ENCODE data around the gene SPRR1A. TPM values are rescaled to one million over a fixed set of nuclear protein-coding genes. Genes with fewer than 3 reads are reported as not detected.

The SPRR1A gene, protein sequence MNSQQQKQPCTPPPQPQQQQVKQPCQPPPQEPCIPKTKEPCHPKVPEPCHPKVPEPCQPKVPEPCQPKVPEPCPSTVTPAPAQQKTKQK
- not detected for total RNA-seq

GRCh38 chr1:152983743-152984142, at the start of gene SPRR1A:
Gene SPRR1A, plus strand, starts transcription at chr1:152984081. Its CDS starts 1,150 bp downstream, at chr1:152985231.
- no peak for ATAC-seq
- H3K27me3 ChIP-seq = no peaks in the 10 kb centered on the region
- no peak within 1 kb of the TSS for H3K4me3 ChIP-seq
- no peak within 1 kb of the TSS for H3K27ac ChIP-seq
- no peaks in the 10 kb centered on the region for H3K4me1 ChIP-seq
- WGBS, 2 donors (ENCODE audit: low coverage in 1 of 2) = 65 to 100% methylated on average over 1 to 3 of the region's 3 CpGs
- no peaks in the 10 kb centered on the region for H3K36me3 ChIP-seq
- no peaks in the 10 kb centered on the region for H3K9me3 ChIP-seq
- TF ChIP-seq EP300 (IDR thresholded peaks at IDR 0.05) (no peak), POLR2AphosphoS5 (IDR thresholded peaks at IDR 0.05) (no peak), POLR2A (IDR thresholded peaks at IDR 0.05) (no peak)
- TF ChIP-seq, protein P1, sequence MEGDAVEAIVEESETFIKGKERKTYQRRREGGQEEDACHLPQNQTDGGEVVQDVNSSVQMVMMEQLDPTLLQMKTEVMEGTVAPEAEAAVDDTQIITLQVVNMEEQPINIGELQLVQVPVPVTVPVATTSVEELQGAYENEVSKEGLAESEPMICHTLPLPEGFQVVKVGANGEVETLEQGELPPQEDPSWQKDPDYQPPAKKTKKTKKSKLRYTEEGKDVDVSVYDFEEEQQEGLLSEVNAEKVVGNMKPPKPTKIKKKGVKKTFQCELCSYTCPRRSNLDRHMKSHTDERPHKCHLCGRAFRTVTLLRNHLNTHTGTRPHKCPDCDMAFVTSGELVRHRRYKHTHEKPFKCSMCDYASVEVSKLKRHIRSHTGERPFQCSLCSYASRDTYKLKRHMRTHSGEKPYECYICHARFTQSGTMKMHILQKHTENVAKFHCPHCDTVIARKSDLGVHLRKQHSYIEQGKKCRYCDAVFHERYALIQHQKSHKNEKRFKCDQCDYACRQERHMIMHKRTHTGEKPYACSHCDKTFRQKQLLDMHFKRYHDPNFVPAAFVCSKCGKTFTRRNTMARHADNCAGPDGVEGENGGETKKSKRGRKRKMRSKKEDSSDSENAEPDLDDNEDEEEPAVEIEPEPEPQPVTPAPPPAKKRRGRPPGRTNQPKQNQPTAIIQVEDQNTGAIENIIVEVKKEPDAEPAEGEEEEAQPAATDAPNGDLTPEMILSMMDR (IDR thresholded peaks at IDR 0.05) = no peak

GRCh38 chr1:152940614-152941013, 43.3 kb upstream of the SPRR1A start:
- 92% methylated on average over 1 of the region's 1 CpG; no CpG with 5 or more reads in 1 of the 2 donors for WGBS, 2 donors (ENCODE audit: low coverage in 1 of 2)
- Histone ChIP-seq H3K27me3 (no peaks in the 10 kb centered on the region), H3K4me1 (no peaks in the 10 kb centered on the region), H3K27ac (no peak overlapping the region), H3K36me3 (no peaks in the 10 kb centered on the region), H3K4me3 (no peak overlapping the region), H3K9me3 (no peaks in the 10 kb centered on the region)
- ATAC-seq = no peak
- TF ChIP-seq POLR2A (IDR thresholded peaks at IDR 0.05) (no peak), EP300 (IDR thresholded peaks at IDR 0.05) (no peak), POLR2AphosphoS5 (IDR thresholded peaks at IDR 0.05) (no peak)
- TF ChIP-seq, protein P1 (IDR thresholded peaks at IDR 0.05) = no peak

DNA sequence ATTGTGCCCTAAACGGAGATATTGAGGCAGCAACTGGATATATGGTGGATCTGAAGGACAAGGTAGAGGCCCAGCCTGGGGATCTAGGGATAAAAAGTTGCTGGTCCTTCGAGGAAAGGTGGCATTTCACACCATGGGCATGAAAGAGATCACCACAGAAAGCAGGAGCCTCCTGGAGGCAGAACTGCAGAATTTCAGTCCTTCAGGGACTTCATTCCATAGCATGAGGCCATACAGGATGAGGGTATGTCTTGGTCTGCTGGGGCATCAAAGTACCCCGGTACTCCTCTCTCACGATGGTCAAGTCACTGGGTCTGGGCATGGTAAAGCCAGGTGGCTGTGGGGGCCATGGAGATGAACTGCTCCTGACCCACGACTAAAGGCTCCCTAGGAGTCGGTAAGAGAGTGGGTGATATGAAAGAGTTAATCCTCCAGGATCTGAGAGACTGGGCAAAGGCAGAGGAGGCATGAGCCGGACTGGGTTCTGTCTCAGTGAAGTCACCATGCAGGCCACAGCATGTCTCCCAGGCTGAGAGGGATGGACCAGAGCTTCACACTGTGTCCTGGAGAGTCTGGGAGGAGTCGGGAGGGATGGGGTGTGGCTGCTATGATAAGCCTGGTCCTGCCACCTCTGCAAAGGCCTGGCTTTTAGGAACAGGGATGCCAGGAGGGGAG, 42.7 kb upstream of the SPRR1A start:
- 76 to 77% methylated on average over 5 to 8 of the region's 8 CpGs for WGBS, 2 donors (ENCODE audit: low coverage in 1 of 2)
- Histone ChIP-seq H3K36me3 (no peaks in the 10 kb centered on the region), H3K9me3 (no peaks in the 10 kb centered on the region), H3K4me1 (no peaks in the 10 kb centered on the region), H3K27ac (no peak overlapping the region), H3K4me3 (no peak overlapping the region), H3K27me3 (no peaks in the 10 kb centered on the region)
- ATAC-seq = no peak
- TF ChIP-seq POLR2A (IDR thresholded peaks at IDR 0.05) (no peak), EP300 (IDR thresholded peaks at IDR 0.05) (no peak), POLR2AphosphoS5 (IDR thresholded peaks at IDR 0.05) (no peak)
- TF ChIP-seq, protein P1 (IDR thresholded peaks at IDR 0.05) = no peak

- TF ChIP-seq EP300 (IDR thresholded peaks at IDR 0.05) = no peak
- TF ChIP-seq, protein P1 (IDR thresholded peaks at IDR 0.05) = no peak
- no peak for TF ChIP-seq POLR2A (IDR thresholded peaks at IDR 0.05)
- TF ChIP-seq POLR2AphosphoS5 (IDR thresholded peaks at IDR 0.05) = no peak
- Histone ChIP-seq H3K9me3 (no peaks in the 10 kb centered on the region), H3K4me1 (no peaks in the 10 kb centered on the region), H3K4me3 (no peak overlapping the region), H3K27me3 (no peaks in the 10 kb centered on the region), H3K27ac (no peak overlapping the region), H3K36me3 (no peaks in the 10 kb centered on the region)
- 71 to 90% methylated on average over 1 to 2 of the region's 2 CpGs for WGBS, 2 donors (ENCODE audit: low coverage in 1 of 2)
- no peak for ATAC-seq
Measured at GRCh38 chr1:152942161-152942560, 41.7 kb upstream of the SPRR1A start.

DNA sequence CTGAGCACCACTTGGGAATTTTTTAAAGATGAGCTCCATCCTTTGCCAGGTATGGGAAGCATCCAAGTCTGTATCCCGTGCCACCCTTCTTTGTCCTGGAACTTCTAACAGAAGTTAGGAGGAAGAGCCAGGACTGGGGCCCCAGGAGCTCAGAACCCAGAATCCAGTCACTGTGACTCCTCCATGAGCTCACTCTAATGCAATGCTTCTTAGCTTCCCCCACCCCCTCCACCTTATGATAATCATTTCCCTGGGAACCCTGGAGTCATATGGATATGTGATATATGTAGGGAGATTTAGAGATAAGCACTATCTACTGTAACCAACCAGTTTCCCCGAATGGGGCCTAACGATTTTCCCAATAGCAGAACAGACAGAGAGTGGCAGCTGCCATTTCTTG, 37.6 kb upstream of the SPRR1A start:
- no peak overlapping the region for H3K4me3 ChIP-seq
- H3K4me1 ChIP-seq = no peaks in the 10 kb centered on the region
- 89 to 96% methylated on average over 2 to 3 of the region's 3 CpGs for WGBS, 2 donors (ENCODE audit: low coverage in 1 of 2)
- no peaks in the 10 kb centered on the region for H3K27me3 ChIP-seq
- H3K27ac ChIP-seq = no peak overlapping the region
- no peaks in the 10 kb centered on the region for H3K36me3 ChIP-seq
- no peak for ATAC-seq
- TF ChIP-seq POLR2A (IDR thresholded peaks at IDR 0.05) (no peak), POLR2AphosphoS5 (IDR thresholded peaks at IDR 0.05) (no peak), EP300 (IDR thresholded peaks at IDR 0.05) (no peak)
- TF ChIP-seq, protein P1 (IDR thresholded peaks at IDR 0.05) = no peak
- H3K9me3 ChIP-seq = no peaks in the 10 kb centered on the region

All from gastroesophageal sphincter (tissue), 4 donors.